NB4 (cell line): ENCODE results near the gene NRG3.

Experiments
- MYC ChIP-seq: IDR thresholded peaks from 2 replicates; pipeline ENCODE4 v1.6.1; 2011; ENCODE audit warnings: low read depth, low read length
- POLR2A ChIP-seq: IDR thresholded peaks from 2 replicates; pipeline ENCODE4 v1.6.1; 2011; ENCODE audit warnings: mild to moderate bottlenecking; ENCODE audit not compliant: insufficient read length; ENCODE audit errors: extremely low read depth
- TF ChIP-seq, protein P1 (sequence below): IDR thresholded peaks from one replicate; pipeline ENCODE4 v1.5.1; 2012; ENCODE audit warnings: low read depth, low read length

DNA sequence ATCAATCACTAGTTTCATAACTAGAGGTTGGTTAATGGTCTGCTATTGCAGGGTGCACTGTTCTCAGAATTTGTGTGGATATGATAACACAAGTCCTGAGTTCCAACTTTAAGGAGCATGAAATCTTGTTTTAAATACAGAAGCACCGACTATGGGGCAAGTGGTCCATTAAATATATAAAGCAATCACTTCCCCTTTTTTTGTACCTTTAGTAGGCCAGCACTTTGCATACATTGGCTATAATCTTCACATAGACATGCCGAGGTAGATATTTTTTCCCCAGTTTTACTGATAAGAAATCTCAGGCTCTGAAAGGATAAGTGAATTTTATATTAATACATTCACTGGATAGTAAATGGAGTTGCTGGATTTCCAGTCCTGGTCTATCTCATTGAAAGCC, 286.3 kb downstream of the NRG3 start:
- TF ChIP-seq, protein P1, sequence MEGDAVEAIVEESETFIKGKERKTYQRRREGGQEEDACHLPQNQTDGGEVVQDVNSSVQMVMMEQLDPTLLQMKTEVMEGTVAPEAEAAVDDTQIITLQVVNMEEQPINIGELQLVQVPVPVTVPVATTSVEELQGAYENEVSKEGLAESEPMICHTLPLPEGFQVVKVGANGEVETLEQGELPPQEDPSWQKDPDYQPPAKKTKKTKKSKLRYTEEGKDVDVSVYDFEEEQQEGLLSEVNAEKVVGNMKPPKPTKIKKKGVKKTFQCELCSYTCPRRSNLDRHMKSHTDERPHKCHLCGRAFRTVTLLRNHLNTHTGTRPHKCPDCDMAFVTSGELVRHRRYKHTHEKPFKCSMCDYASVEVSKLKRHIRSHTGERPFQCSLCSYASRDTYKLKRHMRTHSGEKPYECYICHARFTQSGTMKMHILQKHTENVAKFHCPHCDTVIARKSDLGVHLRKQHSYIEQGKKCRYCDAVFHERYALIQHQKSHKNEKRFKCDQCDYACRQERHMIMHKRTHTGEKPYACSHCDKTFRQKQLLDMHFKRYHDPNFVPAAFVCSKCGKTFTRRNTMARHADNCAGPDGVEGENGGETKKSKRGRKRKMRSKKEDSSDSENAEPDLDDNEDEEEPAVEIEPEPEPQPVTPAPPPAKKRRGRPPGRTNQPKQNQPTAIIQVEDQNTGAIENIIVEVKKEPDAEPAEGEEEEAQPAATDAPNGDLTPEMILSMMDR: no peak
- TF ChIP-seq POLR2A (no peak), MYC (no peak)
